ENCODE data around the gene WEE2.

DNA sequence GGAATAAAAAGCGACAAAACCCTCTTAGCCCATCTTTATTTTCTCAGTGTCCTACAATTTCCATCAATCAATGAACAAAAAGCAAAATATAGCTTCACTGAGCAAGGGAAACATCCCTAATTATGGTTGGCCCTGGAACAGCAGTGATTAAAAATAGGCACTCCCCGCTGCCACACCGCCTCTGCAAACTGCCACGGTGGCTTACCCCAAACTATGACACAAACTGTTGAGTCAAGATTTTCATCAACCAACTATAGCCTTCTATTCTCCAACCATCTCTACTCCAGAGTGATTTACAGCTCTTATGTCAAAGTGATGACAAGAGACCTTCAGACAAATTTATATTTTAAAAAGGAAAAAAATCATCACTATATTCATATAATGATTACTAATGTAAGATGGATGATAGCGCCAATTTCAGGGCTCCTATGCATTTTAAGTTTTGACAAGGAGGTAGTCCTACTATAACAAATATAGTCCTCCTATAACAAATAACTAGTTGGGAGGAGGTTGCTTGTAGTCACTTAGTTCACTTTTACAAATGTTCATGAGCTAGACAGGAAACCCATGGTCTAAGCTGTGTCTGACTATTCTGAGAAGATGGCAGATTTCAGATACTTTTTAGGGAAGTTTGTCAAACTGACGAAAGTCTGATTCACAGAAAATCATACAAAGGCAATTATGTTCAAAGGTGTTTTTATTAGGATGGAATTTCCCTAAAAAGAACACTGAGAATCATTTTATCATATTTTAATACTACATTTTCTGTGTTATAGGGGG, 32.5 kb upstream of the WEE2 start:
- TF ChIP-seq TAF1 (IDR thresholded peaks at IDR 0.05; ENCODE audit: borderline replicate concordance, insufficient read depth, low read length), result no peak
- TF ChIP-seq POLR2AphosphoS5 (IDR thresholded peaks at IDR 0.05; ENCODE audit: low read depth, low read length), result no peak

All from PFSK-1 (cell line).